SK-N-SH (cell line): ENCODE results near the gene TPCN2.

Experiments used
- CHD2 ChIP-seq: fragments of 150-350 bp; IDR thresholded peaks from 2 replicates; pipeline ENCODE4 v1.6.1; 2018; ENCODE audit warnings: low read length; ENCODE audit not compliant: partially characterized antibody
- EP300 ChIP-seq, 2 experiments: IDR thresholded peaks; 2 replicates each; pipeline versions ENCODE4 v1.4.0 to v1.6.1; 2012; ENCODE audit warnings: borderline replicate concordance in 1 of 2, low read depth in 1 of 2, low read length in 1 of 2
- EZH2phosphoT487 ChIP-seq: fragments of 200-600 bp; sonication (generic); IDR thresholded peaks from 2 replicates; pipeline ENCODE4 v1.6.1; 2017; ENCODE audit warnings: low read depth, mixed run types, mild to moderate bottlenecking, antibody characterized with exemption, moderate library complexity, borderline replicate concordance
- GABPA ChIP-seq: IDR thresholded peaks from 2 replicates; pipeline ENCODE4 v1.4.0; 2012; ENCODE audit warnings: low read depth, mild to moderate bottlenecking
- JUND ChIP-seq: IDR thresholded peaks from 2 replicates; pipeline ENCODE4 v1.4.0; 2012
- POLR2AphosphoS5 ChIP-seq: IDR thresholded peaks from 2 replicates; pipeline ENCODE4 v1.6.1; 2012; ENCODE audit warnings: low read depth, low read length
- RAD21 ChIP-seq: IDR thresholded peaks from 2 replicates; pipeline ENCODE4 v1.6.1; 2012; ENCODE audit warnings: mild to moderate bottlenecking, low read length
- RCOR1 ChIP-seq: fragments of 150-350 bp; IDR thresholded peaks from 2 replicates; pipeline ENCODE4 v1.6.1; 2017; ENCODE audit warnings: antibody characterized with exemption, low read length
- TF ChIP-seq, protein P1 (sequence below): fragments of 200-600 bp; sonication (generic); IDR thresholded peaks from 2 replicates; pipeline ENCODE4 v1.6.1; 2017; ENCODE audit warnings: antibody characterized with exemption, mild to moderate bottlenecking, moderate library complexity
- TF ChIP-seq, protein P2 (sequence below): IDR thresholded peaks from 2 replicates; pipeline ENCODE4; 2012
- TF ChIP-seq, protein P3 (sequence below): IDR thresholded peaks from 2 replicates; pipeline ENCODE4 v1.4.0; 2012; ENCODE audit warnings: low read depth
- TF ChIP-seq, protein P4 (sequence below): fragments of 150-350 bp; IDR thresholded peaks from 2 replicates; pipeline ENCODE4 v1.6.1; 2017; ENCODE audit warnings: antibody characterized with exemption, low read length, low read depth, borderline replicate concordance
- TF ChIP-seq, protein P5 (sequence below): IDR thresholded peaks from 2 replicates; pipeline ENCODE4 v1.4.0; 2012; ENCODE audit warnings: low read depth, borderline replicate concordance
- TF ChIP-seq, protein P6 (sequence below): IDR thresholded peaks from 2 replicates; pipeline ENCODE4 v1.6.1; 2012; ENCODE audit warnings: mild to moderate bottlenecking, low read depth, low read length, moderate library complexity

DNA sequence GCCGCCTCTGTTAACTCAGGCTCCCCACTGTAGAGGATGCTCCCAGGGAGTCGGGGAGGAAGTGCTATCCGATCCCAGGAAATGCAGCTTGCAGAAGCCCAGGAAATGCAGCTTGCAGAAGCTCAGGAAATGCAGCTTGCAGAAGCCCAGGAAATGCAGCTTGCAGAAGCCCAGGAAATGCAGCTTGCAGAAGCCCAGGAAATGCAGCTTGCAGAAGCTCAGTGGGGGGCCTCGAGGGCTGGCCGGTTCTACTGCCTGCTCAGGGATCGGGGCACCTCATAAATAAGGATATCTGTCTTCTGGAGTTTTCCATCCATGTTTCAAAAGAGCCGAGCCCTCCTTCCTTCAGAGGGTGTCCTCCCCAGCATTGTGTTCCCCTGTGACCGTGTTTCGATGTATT, 81.9 kb downstream of the TPCN2 start:
- TF ChIP-seq RAD21 (no peak), JUND (no peak), EP300 (IDR thresholded peaks at IDR 0.05; ENCODE audit: borderline replicate concordance in 1 of 2, low read depth in 1 of 2, low read length in 1 of 2) (no peak), GABPA (no peak), CHD2 (no peak), RCOR1 (no peak), POLR2AphosphoS5 (no peak), EZH2phosphoT487 (no peak)
- TF ChIP-seq, protein P1, sequence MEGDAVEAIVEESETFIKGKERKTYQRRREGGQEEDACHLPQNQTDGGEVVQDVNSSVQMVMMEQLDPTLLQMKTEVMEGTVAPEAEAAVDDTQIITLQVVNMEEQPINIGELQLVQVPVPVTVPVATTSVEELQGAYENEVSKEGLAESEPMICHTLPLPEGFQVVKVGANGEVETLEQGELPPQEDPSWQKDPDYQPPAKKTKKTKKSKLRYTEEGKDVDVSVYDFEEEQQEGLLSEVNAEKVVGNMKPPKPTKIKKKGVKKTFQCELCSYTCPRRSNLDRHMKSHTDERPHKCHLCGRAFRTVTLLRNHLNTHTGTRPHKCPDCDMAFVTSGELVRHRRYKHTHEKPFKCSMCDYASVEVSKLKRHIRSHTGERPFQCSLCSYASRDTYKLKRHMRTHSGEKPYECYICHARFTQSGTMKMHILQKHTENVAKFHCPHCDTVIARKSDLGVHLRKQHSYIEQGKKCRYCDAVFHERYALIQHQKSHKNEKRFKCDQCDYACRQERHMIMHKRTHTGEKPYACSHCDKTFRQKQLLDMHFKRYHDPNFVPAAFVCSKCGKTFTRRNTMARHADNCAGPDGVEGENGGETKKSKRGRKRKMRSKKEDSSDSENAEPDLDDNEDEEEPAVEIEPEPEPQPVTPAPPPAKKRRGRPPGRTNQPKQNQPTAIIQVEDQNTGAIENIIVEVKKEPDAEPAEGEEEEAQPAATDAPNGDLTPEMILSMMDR = no peak
- TF ChIP-seq, protein P2, sequence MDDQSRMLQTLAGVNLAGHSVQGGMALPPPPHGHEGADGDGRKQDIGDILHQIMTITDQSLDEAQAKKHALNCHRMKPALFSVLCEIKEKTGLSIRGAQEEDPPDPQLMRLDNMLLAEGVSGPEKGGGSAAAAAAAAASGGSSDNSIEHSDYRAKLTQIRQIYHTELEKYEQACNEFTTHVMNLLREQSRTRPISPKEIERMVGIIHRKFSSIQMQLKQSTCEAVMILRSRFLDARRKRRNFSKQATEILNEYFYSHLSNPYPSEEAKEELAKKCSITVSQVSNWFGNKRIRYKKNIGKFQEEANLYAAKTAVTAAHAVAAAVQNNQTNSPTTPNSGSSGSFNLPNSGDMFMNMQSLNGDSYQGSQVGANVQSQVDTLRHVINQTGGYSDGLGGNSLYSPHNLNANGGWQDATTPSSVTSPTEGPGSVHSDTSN = no peak
- TF ChIP-seq, protein P3, sequence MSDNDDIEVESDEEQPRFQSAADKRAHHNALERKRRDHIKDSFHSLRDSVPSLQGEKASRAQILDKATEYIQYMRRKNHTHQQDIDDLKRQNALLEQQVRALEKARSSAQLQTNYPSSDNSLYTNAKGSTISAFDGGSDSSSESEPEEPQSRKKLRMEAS = no peak
- TF ChIP-seq, protein P4, sequence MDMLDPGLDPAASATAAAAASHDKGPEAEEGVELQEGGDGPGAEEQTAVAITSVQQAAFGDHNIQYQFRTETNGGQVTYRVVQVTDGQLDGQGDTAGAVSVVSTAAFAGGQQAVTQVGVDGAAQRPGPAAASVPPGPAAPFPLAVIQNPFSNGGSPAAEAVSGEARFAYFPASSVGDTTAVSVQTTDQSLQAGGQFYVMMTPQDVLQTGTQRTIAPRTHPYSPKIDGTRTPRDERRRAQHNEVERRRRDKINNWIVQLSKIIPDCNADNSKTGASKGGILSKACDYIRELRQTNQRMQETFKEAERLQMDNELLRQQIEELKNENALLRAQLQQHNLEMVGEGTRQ = no peak
- TF ChIP-seq, protein P5, sequence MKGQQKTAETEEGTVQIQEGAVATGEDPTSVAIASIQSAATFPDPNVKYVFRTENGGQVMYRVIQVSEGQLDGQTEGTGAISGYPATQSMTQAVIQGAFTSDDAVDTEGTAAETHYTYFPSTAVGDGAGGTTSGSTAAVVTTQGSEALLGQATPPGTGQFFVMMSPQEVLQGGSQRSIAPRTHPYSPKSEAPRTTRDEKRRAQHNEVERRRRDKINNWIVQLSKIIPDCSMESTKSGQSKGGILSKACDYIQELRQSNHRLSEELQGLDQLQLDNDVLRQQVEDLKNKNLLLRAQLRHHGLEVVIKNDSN = no peak
- TF ChIP-seq, protein P6, sequence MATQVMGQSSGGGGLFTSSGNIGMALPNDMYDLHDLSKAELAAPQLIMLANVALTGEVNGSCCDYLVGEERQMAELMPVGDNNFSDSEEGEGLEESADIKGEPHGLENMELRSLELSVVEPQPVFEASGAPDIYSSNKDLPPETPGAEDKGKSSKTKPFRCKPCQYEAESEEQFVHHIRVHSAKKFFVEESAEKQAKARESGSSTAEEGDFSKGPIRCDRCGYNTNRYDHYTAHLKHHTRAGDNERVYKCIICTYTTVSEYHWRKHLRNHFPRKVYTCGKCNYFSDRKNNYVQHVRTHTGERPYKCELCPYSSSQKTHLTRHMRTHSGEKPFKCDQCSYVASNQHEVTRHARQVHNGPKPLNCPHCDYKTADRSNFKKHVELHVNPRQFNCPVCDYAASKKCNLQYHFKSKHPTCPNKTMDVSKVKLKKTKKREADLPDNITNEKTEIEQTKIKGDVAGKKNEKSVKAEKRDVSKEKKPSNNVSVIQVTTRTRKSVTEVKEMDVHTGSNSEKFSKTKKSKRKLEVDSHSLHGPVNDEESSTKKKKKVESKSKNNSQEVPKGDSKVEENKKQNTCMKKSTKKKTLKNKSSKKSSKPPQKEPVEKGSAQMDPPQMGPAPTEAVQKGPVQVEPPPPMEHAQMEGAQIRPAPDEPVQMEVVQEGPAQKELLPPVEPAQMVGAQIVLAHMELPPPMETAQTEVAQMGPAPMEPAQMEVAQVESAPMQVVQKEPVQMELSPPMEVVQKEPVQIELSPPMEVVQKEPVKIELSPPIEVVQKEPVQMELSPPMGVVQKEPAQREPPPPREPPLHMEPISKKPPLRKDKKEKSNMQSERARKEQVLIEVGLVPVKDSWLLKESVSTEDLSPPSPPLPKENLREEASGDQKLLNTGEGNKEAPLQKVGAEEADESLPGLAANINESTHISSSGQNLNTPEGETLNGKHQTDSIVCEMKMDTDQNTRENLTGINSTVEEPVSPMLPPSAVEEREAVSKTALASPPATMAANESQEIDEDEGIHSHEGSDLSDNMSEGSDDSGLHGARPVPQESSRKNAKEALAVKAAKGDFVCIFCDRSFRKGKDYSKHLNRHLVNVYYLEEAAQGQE = no peak
